Raji (cell line): Measurements from ENCODE around the gene EPHB1.

ENCODE experiments used
- POLR2A ChIP-seq: IDR thresholded peaks from 2 replicates; pipeline ENCODE4 v1.6.1; 2011; ENCODE audit warnings: low read depth, low read length, control low read depth; ENCODE audit not compliant: insufficient read depth

Gene EPHB1

GRCh38 chr3:135069406-135069805 lies 274.3 kb downstream of the EPHB1 start:
- TF ChIP-seq POLR2A = no peak

GRCh38 chr3:135071483-135071882 lies 276.4 kb downstream of the EPHB1 start:
- TF ChIP-seq POLR2A = no peak

DNA sequence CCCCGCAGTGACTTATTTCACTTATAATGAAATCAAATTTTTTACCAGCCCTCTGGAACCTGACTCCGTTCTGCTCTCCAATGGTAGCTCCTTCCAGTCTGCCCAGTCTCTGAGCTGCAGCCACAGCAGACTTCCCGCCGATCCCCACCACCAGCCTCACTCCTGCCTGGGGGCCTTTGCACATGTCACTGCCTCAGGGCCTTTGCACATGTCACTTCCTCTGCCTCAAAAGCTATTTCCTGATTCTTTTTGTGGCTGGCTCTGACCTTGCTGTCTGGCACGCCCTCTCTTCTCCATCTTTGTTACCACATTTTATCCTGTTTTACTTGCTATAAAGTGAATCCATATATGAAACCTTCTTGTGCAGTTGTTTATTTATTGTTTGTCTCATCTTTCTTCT lies 277.4 kb downstream of the EPHB1 start:
- TF ChIP-seq POLR2A = no peak

DNA sequence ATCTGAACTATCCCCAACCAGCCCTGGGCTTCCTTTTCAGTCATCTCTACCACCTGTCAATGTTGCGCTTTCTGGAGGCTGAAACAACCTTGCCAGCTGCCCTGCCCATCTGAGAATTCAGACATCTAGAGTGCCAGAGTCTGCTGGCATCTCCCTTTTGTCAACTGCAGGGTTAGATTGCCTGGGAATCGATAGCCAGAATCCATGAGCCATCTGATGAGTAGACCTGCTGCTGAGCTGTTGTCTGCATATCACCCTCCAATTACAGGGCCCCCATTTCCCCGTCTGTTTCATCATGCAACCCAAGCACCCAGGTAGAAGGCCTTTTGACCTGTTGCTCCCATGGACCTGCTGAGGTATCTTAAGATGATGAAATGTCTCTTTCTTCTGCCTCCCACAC lies 280.1 kb downstream of the EPHB1 start:
- TF ChIP-seq POLR2A = no peak

DNA sequence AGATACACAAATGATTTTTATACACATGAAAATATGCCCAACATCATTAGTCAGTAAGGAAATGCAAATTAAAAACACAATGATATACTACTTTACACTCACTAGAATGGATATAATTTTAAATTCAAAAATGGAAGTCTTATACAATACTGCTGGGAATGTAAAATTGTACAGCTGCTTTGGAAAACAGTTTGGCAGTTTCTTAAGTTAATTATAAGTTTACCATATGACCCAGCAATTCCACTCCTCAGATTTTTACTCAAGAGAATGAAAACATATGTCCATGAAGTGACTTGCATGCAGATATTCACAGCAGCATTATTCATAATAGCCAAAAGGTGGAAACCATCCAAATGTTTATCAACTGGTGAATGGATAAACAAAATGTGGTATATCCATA lies 281.3 kb downstream of the EPHB1 start:
- no peak for TF ChIP-seq POLR2A

DNA sequence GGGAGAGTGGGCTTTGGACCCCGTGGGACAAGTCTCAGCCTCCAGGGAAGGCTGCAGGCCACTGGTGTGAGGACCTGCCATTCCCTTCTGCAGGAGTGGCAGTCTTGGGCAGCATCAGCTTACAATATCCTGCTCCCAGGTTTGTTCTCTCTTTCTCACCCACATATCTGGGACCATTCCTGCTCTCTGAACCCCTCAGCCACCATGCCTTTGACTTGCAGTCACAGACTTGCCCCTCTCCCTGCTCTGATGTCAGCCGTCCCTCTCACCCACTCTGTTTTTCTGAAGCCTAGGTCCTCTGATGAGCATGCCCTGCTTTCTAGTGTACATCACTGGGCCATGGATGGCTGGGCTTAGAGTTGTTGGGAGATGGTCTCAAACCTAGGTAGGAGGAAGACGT lies 282.1 kb downstream of the EPHB1 start:
- TF ChIP-seq POLR2A = no peak

- no peak for TF ChIP-seq POLR2A
These were observed 283.2 kb downstream of the EPHB1 start for GRCh38 chr3:135078283-135078682.

DNA sequence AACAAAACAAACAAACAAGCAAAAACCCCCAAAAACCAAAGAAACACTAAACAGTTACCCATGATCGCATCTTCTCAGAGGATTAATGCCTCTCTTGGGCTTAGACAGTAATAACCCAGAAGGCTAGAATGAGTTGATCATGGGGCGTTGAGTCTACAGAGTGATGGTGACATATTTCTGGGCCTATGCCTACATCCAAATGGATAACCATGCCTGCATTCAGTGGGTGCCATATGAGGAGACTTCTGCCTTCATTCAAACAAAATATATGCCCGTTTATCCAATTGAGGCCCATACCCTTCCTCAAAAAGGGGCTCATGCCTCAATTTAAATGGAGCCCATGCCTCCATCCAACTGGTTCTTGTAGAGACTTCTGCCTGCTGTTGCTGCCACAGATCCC lies 284.0 kb downstream of the EPHB1 start:
- TF ChIP-seq POLR2A = no peak

DNA sequence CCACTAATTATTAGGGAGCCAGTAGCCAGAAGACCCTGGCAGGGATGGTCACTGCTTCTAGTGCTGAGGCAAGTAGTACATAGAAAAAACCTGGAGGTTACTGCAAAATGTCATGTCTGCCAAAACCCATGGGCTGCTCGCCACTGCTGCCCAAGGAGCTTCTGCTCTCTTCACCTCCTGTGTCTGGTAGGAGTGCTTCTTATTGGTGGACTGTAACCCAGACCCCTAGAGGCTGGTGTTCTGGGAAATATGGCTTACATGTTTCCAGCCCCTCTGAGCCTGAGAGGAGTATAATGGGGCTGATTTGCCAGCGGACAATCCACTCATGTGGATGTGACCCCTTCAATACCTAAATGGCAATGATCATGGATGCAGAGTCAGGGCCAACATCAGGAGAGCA lies 286.4 kb downstream of the EPHB1 start:
- TF ChIP-seq POLR2A = no peak

DNA sequence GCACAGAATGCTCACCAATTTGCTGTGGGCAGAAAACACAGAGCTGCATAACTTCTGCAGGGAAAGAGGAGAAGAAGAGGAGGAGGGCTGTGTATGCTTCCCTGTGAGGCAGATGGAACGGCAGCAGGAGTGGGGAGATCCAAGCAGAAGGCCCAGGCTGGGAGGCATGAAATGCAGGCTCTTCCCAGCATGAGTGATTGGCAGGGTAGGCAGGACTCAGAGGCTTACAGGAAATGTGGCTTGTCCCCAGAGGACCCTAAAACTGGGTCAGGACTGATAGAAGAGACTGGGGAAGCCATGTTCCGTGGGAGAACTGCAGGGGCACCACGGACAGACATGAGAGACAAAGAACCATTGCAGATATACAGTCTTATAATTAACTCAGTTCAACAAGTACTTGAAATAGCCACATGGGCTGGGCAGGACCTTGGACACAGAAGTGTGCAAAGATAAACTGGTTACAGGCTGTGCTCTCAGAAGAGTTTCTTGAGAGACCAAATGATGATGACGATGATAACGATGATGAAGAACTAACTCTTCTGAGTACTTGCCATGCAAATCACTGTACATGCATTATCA lies 286.9 kb downstream of the EPHB1 start:
- TF ChIP-seq POLR2A = no peak

- TF ChIP-seq POLR2A = no peak
These were observed 287.6 kb downstream of the EPHB1 start for GRCh38 chr3:135082706-135083105.

- TF ChIP-seq POLR2A = no peak
These were observed 288.1 kb downstream of the EPHB1 start for GRCh38 chr3:135083179-135083578.

GRCh38 chr3:135083756-135084155 lies 288.7 kb downstream of the EPHB1 start:
- TF ChIP-seq POLR2A = no peak

GRCh38 chr3:135084405-135084804 lies 289.3 kb downstream of the EPHB1 start:
- no peak for TF ChIP-seq POLR2A

GRCh38 chr3:135084976-135085375 lies 289.9 kb downstream of the EPHB1 start:
- no peak for TF ChIP-seq POLR2A

GRCh38 chr3:135085652-135086436 lies 290.8 kb downstream of the EPHB1 start:
- TF ChIP-seq POLR2A = no peak

DNA sequence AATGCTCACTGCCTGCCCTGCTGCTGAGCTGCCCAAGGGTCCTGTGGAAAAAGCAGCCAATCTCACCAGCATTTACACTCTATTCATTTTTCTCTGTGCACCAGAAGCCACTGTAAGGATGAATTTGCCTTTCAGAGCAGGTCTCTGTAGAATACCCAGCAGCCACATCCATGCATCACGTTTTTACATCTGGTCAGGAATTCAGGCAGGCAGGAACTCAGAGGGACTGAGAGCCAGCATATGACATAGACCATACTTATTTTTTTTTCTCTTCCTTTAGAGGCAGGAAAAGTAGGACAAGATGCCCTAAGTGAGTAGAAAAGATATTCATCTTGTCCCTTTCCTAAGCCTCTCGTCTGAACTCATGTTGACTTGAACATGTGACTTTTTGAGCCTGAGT lies 292.7 kb downstream of the EPHB1 start:
- TF ChIP-seq POLR2A = no peak

- no peak for TF ChIP-seq POLR2A
These were observed 294.4 kb downstream of the EPHB1 start for GRCh38 chr3:135089451-135089850.
